ENCODE data around the gene SCARF1.

Gene SCARF1

GRCh38 chr17:1627182-1627981 lies 18.1 kb downstream of the SCARF1 start:
- no peak for DNase-seq

- no peak for DNase-seq
These were observed 19.2 kb downstream of the SCARF1 start for GRCh38 chr17:1626333-1626732.

DNA sequence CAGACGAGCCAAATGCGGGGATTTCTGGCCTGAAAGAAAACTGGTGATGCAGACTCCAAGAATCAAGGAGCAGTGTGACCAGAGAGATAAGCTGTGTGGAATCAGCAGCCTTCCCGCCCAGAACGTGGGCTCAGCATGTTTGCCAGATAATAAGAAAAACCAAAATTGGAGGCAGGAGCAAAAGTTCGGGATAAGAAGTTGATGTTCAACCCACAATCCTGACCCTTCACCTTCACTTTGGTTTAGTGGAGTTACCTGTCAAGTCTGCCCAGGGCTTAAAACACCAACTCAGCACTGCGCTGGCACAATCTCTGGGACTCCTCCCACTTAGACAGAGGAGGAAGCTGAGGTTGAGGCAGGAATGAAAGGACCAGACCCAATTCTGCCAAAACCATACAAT lies 20.0 kb downstream of the SCARF1 start:
- no peak for DNase-seq

GRCh38 chr17:1625053-1625452 lies 20.5 kb downstream of the SCARF1 start:
- DNase-seq, result no peak

- DNase-seq, result no peak
These were observed 20.9 kb downstream of the SCARF1 start for GRCh38 chr17:1624650-1625049.

GRCh38 chr17:1623057-1623630 lies 22.4 kb downstream of the SCARF1 start:
- DNase-seq, result no peak

DNA sequence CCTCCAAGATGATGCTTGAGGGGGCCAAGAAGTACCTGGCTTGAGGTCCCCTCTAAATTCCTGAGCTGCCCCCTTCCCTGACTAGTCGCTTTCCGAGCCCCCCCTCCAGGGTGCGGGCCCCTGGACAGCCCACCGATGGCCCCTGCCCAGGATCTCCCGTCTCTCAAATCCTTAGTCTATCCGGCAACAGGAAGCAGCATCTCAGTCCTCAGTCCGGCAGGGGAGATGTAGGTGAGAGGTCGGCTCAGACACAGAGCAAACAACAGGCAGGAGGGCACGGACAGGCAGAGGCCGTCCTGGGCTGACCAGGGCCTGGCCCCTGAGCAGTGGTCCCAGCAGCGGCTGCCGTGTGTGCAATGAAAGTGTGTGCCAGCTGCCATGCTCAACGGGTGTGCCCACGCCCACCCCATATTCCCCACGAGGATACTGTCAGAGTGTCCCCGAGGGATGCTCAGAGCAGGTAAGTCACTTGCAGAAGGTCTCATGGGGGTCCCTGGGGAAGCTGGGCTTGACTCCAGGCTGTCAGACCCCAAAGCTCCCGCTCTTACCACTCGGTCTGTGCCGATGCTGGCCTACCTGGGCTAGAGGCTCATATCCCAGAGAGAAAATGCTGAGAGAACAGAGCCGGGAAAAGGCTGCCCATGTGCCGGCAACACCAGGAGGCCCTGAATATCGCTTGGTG lies 24.1 kb downstream of the SCARF1 start:
- DNase-seq, result no peak

- no peak for DNase-seq
These were observed 25.0 kb downstream of the SCARF1 start for GRCh38 chr17:1620486-1620885.

- no peak for DNase-seq
These were observed 27.8 kb downstream of the SCARF1 start for GRCh38 chr17:1617620-1618174.

DNA sequence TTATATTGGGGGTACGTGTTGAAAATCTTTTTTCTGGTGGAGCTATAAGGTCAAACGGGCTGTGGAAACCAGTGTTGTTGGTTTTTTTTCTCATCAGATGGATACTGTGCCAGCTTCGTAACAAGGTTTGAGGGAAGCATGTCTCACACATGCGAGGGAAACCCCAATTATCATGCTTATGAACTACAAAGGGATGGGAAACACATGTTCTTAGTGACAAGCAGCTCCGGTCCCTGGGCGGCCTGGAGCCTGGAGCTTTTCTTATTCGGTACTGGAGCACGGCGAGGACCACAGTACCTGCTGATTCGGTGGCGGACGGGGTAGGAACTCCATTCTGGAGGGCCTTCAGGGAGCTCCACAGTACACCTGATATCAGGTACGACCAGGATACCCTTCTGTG lies 29.4 kb downstream of the SCARF1 start:
- no peak for DNase-seq

DNA sequence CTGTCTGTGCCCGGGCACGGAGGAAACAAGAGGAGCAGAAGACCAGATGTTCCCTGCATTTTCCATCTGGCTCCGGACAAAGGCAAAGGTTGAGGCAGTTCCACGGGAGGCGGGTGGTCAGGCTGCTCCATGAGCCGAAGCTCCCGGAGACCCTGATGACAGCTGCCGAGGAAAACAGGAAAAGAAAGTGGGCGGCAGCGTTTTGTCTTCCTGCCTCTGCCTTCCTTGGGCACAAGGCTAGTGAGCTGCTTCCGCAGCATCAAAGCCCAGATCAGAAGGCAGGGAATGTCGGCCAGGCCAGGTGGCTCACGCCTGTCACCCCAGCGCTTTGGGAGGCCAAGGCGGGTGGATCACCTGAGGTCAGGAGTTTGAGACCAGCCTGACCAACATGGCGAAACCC lies 33.1 kb downstream of the SCARF1 start:
- no peak for DNase-seq

DNA sequence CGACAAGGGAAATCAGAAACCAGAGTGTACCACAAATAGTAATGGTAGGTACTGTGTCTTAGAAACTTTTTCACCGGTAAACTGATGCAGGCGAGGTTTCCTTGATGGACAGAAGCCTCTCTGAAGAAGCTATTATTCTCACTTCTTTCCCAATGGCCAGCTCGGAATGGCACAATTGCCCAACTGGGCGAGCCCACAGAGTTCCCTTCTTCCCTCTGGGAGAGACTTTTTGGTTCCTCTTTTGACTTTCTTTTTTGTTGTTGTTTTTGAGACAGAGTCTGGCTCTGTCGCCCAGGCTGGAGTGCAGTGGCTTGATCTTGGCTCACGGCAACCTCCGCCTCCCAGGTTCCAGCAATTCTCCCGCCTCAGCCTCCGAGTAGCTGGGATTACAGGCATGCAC lies 33.8 kb downstream of the SCARF1 start:
- DNase-seq, result no peak

DNA sequence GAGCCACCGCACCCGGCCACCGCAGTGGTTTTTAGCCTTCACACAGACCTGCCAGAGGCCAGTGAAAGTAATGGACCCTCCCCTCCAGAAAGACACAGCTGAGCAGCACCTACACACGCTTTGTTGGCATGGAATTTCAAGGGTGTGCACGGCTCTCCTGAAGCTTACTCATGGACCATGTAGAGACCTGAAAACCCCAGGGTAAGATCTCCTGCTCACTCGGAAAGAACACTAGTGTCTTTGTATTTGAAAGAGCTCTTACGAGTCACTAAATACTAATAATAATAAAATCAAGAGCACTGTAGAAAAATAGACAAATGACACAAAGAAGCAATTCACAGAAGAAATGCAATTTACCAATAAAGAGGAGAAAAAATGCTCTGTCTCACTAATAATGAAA lies 36.9 kb downstream of the SCARF1 start:
- no peak for DNase-seq

- DNase-seq, result no peak
These were observed 37.6 kb downstream of the SCARF1 start for GRCh38 chr17:1607971-1608320.

- DNase-seq, result no peak
These were observed 39.1 kb downstream of the SCARF1 start for GRCh38 chr17:1606352-1606985.

DNA sequence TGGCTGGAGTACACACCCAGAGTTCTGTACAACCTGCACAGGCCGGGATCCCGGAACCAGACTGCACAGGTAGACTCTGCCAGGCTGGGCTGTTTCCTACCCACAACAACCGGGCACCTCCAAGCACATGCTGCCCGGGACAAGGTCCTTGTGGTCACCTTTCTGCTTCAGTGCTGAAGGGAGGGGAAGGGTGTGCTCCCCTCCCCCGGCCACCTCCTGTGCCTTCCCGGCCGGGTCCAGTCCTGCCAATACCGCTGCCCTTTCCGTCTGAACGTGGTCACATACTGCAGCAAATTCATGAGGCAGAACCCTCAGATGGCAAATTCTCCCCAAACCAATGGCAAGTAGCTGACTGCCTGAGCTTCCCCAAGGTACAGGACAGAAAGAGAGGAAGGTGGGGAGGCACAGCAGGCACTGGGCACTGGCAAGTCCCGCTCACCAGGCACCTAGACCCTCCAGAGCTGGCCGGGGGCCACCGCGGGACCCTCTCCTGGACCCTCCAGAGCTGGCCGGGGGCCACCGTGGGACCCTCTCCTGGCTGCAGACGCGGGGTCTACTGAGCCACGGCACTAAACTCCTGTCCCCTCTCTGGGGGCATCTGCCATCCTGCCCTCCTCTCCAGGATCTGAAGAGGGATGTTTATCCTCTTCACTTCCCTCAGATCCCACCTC lies 39.7 kb downstream of the SCARF1 start:
- no peak for DNase-seq

DNA sequence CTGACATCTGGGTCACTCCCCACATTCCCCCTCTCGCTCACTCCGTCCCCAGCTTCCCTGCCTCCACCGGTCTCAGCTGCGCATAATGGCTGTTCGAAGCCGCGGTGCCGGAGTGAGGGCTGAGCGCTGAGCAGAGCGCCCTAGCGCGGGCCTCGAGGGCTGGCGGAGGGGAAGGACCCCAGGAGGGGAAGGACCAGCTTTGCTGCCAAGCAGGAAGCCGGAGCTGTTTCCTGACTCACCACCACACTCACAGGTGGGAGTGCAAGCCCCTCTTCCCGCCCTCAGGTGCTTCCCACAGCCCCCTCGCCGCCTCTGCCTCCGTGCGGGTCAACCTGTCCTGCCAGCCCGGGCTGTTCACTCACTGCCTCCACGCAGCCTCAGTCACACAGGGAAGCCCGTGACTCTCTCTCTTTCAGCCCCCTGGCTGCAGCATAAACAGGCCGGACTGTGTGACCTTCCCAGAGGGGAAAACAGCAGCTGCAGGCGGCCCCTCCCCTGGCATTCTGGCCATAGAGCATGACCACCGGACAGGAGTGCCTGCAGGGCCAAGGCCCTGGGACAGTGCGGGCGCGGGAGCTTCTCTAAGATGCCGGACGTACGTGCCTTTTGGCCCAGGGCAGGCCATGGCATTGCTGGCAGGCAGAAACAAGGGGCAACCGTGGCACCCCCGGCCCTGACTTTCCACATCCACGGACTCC lies 40.6 kb downstream of the SCARF1 start:
- no peak for DNase-seq

GRCh38 chr17:1601571-1601970 lies 44.0 kb downstream of the SCARF1 start:
- DNase-seq, result no peak

DNA sequence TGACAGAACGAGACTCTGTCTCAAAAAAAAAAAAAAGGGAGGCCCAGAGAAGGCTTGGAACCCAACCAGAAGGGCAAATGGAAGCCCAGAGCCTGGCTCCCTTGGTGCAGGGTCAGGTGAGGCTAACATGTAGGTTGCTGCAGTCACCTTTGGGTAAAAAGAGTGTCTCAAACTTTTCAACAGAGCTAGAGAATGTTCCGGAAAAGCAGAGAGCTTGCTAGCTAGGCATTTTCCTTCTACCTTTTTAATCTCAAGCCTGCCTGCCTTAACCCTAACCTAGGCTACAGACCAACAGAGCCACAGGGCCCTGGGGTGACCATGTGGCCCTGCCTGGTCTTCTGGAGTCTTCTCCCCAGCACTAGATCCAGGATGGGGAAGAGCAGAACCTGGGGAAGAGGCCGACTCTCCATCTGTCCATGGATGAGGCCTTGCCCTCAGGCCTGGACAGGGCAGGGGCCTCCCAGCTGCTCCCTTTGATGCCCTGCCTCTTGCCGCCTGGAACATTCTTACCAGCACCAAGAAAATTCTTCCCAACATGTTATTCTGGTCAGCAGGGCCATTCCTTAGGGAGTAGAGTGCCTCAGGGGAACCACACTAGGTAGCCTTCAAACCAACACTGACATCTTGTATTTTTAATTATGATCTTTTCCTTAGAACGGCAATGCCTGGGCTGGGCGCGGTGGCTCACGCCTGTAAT lies 47.0 kb downstream of the SCARF1 start:
- DNase-seq, result no peak

GRCh38 chr17:1597861-1598342 lies 47.6 kb downstream of the SCARF1 start:
- no peak for DNase-seq

- DNase-seq, result no peak
These were observed 52.0 kb downstream of the SCARF1 start for GRCh38 chr17:1593630-1593931.

Data from 8988T (cell line).